ENCODE results near the gene MISFA. TPM values are rescaled to one million over a fixed set of nuclear protein-coding genes. Genes with fewer than 3 reads are reported as not detected.

Gene MISFA
- total RNA-seq, 1 donor from 2014 or later, result 4.4 TPM

DNA sequence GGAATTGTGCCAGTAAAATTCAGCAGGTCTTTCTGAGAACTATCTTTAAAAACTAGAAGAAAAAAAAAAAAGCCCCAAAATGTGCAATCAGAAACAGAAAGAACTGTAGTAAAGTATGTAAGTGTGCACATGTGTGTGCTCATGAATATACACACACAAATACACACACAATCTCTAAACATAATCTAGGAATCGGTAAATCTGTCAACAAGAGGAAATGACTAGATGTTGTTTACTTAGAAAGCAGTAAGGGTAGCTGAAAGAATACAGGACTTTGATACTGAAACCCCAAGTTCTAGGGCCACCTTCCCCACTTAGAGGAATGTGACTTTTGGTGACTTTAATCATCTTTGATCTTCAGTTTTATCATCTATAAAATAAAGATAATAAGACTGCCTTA, 24.2 kb upstream of the MISFA start:
- Mint-ChIP-seq H3K36me3 (ENCODE audit: low read depth) (peaks cover 3% of the 10 kb centered on the region), H3K4me1 (no peaks in the 10 kb centered on the region), H3K9me3 (no peaks in the 10 kb centered on the region), H3K4me3 (no peak overlapping the region), H3K27ac (ENCODE audit: unreplicated experiment) (peak overlapping the region; percentile 27), H3K27me3 (ENCODE audit: low read depth) (no peaks in the 10 kb centered on the region)
- TF ChIP-seq, protein P1, sequence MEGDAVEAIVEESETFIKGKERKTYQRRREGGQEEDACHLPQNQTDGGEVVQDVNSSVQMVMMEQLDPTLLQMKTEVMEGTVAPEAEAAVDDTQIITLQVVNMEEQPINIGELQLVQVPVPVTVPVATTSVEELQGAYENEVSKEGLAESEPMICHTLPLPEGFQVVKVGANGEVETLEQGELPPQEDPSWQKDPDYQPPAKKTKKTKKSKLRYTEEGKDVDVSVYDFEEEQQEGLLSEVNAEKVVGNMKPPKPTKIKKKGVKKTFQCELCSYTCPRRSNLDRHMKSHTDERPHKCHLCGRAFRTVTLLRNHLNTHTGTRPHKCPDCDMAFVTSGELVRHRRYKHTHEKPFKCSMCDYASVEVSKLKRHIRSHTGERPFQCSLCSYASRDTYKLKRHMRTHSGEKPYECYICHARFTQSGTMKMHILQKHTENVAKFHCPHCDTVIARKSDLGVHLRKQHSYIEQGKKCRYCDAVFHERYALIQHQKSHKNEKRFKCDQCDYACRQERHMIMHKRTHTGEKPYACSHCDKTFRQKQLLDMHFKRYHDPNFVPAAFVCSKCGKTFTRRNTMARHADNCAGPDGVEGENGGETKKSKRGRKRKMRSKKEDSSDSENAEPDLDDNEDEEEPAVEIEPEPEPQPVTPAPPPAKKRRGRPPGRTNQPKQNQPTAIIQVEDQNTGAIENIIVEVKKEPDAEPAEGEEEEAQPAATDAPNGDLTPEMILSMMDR (conservative IDR thresholded peaks at IDR 0.05), result no peak
- no peak for DNase-seq (ENCODE audit: low read depth, low spot score)

DNA sequence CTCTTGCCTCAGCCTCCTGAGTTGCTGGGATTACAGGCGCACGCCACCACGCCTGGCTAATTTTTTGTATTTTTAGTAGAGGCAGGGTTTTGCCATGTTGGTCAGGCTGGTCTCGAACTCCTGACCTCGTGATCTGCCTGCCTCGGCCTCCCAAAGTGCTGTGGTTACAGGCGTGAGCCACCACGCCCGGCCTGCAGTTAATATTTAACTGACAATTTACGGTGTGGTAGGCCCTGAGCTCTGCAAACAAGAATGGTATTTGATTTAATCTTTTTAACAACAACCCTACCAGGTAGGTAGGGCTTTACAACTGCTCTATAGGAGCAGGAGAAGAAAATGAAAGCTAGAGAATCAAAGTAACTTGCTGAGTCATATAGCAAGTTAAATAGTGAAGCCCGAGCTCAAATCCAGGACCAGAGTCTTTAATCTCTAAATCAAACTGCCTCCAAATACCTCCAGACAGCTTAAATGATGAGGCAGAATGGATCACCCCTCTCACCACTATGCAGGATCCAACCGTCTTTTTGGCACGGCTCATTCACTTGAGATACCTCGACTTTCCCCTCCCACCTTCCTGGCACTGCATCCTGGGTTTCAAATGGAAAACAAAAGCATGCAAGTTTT, 20.5 kb upstream of the MISFA start:
- TF ChIP-seq, protein P1 (conservative IDR thresholded peaks at IDR 0.05), result no peak
- no peak for DNase-seq (ENCODE audit: low read depth, low spot score)
- Mint-ChIP-seq H3K4me1 (no peaks in the 10 kb centered on the region), H3K4me3 (no peak overlapping the region), H3K36me3 (ENCODE audit: low read depth) (no peaks in the 10 kb centered on the region), H3K27me3 (ENCODE audit: low read depth) (no peaks in the 10 kb centered on the region), H3K9me3 (no peaks in the 10 kb centered on the region), H3K27ac (ENCODE audit: unreplicated experiment) (no peak overlapping the region)

DNA sequence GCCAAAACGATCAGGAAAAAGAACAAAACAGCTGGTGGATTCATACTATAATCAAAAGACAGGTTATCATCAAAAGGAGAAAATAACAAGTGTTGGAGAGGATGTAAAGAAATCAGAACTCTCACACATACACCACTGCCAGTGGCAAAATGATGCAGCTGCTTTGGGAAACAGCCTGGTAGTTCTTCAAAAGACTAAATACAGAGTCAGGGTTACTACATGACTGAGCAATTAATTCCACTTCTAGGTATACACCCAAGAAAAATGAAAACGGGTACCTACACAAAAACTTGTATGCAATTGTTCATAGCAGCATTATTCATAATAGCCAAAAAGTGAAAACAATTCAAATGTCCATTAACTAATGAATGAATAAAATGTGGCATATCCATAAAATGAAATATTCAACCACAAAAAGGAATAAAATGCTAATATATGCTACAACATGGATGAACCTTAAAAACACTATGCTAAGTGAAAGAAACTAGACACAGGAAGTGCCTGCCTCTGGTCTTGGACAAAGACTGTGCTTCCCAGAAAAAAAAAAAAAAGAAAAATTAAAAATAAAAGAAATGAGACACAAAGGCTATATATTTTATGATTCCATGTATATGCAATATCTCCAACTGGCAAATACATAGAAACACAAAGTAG, 19.3 kb upstream of the MISFA start:
- Mint-ChIP-seq H3K27me3 (ENCODE audit: low read depth) (no peaks in the 10 kb centered on the region), H3K9me3 (no peaks in the 10 kb centered on the region), H3K36me3 (ENCODE audit: low read depth) (no peaks in the 10 kb centered on the region), H3K4me1 (no peaks in the 10 kb centered on the region), H3K27ac (ENCODE audit: unreplicated experiment) (no peak overlapping the region), H3K4me3 (no peak overlapping the region)
- DNase-seq (ENCODE audit: low read depth, low spot score), result no peak
- TF ChIP-seq, protein P1 (conservative IDR thresholded peaks at IDR 0.05), result no peak

DNA sequence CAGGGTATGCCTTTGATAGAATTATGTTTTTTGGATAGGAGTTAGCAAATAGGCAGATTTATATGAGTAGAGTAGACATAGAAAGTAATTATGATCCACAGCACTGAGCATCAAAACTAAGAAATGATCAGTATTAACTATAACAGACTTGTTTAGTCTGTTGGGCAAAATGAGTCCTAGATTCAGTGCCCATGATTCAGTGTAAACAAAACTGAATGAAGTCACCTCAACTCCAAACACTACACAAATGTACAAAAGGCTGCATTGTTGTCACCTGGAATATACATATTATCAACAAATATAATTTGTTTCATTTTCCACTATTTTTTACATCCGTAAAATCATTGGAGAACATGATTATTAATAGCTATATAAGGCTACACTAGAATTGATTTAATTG, 17.8 kb upstream of the MISFA start:
- H3K9me3 Mint-ChIP-seq, result no peaks in the 10 kb centered on the region
- no peaks in the 10 kb centered on the region for H3K36me3 Mint-ChIP-seq (ENCODE audit: low read depth)
- no peak for DNase-seq (ENCODE audit: low read depth, low spot score)
- H3K4me1 Mint-ChIP-seq, result no peaks in the 10 kb centered on the region
- no peak overlapping the region for H3K4me3 Mint-ChIP-seq
- no peak overlapping the region for H3K27ac Mint-ChIP-seq (ENCODE audit: unreplicated experiment)
- no peaks in the 10 kb centered on the region for H3K27me3 Mint-ChIP-seq (ENCODE audit: low read depth)
- TF ChIP-seq, protein P1 (conservative IDR thresholded peaks at IDR 0.05), result no peak

DNA sequence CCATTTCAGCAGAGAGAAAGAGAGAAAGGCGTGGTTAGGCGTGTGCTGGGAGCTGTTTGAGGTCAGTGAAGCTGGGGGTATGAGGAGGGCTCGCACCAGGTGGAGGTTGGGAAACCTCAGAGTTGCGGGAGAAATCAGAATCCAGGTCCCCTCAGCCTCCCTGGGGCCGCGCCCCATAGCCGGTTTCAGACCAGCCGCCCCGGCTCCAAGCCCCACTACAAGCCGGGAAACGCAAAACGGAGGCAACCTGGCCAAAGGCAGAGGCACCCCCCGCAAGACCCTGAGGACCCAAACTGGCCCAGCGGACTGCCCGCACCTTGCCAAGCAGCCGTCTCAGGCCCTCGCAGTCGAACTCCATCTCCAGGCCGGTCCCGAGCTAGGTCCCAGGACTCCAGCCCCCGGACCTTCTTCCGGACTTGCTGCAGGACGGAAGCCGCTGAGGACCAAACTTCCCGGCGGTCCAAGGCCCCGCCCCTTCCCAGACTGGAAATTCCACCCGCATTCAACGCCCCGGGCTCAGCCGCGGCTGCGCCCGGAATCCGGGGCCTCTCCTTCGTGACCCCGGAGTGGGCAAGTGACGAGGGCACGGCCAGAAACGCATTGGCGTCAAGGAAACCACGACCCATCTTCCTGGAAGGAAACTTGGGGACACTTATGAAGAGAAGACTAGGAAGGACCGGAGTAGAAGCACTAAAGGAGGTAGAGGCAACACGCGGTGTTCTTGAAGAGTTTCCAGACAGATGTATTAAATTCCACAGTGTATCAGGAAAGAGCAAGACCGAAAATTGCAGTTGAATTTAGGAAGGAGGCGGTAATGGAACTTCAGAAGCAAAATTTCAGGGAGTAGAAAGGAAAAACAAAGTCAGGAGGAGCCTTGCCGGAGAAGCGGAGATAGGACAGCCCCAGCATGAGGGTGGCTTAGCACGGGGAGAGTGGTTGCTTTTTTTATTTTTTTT, 11.0 kb upstream of the MISFA start, which contains the start of gene UEVLD:
TSS of gene UEVLD (minus strand) at position 438 of the 956 bp plus-strand sequence. CDS start at position 358, 80 bp downstream.
- TF ChIP-seq, protein P1 (conservative IDR thresholded peaks at IDR 0.05), result no peak
- Mint-ChIP-seq H3K9me3 (no peaks in the 10 kb centered on the region), H3K27me3 (ENCODE audit: low read depth) (no peaks in the 10 kb centered on the region), H3K4me3 (no peak within 1 kb of the TSS), H3K4me1 (no peaks in the 10 kb centered on the region), H3K36me3 (ENCODE audit: low read depth) (no peaks in the 10 kb centered on the region), H3K27ac (ENCODE audit: unreplicated experiment) (no peak within 1 kb of the TSS)
- peak; percentile 82 for DNase-seq (ENCODE audit: low read depth, low spot score)

Measured in neural crest cell (in vitro differentiated cells).